ENCODE results near the gene VKORC1L1.
"Not testable (repeated sequence)": the region's sequence is repeated elsewhere in the genome, so short reads cannot be mapped to it uniquely, and the experiment has no call there.

VKORC1L1 gene

DNA sequence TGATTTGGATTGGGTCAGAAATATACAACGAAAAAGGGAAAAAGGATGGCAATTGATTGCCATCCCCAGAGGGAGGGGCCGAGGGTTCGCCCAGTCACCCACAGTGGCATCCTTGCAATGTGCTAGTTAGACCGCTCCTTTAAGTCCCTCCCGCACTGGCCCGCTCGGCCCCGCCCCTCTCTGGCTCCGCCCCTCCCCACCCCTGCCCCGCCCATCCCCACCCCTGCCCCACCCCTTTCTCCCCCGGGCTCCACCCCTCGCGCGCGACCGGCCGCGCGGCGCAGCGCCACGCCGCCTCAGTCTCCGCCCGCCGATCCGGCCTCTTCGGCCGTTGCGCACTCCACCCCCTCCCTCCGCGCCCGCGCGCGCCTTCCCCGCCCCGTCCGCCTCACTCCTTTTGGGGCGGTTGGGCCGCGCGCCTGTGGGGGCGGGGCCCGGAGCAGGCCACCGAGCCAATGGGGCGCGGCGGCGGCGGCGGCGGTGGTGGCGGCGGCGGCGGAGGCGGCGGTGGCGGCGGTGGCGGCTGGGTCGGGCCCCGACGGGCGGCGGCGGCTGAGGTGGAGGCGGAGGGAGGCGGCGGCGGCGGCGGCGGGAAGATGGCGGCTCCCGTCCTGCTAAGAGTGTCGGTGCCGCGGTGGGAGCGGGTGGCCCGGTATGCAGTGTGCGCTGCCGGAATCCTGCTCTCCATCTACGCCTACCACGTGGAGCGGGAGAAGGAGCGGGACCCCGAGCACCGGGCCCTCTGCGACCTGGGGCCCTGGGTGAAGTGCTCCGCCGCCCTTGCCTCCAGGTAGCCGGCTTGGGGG, at the start of gene VKORC1L1:
Gene VKORC1L1 (plus strand): TSS at position 299 of the 806 bp plus-strand sequence. CDS start 298 bp downstream, at position 597.
- in situ Hi-C loops (cut with MboI; ENCODE audit: low sequenced_read_pairs): no loop called here

DNA sequence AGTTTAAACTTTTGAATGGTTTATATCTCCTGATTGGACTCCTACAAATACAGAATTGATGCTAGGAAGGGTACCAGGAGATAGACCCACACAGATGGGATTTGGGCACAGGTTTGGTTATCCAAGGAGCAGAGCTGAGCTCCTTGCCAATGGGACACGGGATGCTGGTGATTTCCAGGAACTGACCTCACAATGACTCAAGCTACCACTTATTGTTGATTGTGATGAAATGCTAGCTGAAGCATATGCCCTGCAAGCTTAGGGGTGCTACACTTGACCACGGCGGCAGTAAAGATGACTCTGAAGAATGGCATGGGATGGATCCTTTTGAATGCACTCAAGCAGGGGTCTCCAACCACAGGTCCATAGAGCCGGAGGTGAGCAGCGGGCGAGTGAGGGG, 45.5 kb upstream of the VKORC1L1 start:
- in situ Hi-C loops (cut with MboI; ENCODE audit: low sequenced_read_pairs): no loop called here

DNA sequence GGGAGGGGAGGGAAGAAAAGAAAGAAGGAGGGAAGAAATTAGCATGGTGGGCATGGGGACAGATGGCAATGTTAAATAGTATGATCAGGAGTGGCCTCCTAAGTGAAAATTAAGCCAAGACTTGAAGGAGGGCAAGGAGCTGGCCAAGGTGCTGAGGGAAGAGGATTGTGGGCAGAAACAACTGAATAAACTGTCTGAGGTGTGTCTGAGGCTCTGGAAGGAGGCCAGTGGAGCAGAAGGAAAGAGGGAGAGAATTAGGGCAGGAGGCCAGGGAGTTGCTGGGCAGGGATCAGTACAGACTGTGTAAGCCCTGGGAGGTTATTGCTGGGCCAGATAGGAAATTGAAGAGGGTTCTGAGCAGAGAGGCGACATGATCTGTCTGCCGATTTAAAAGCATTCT, 40.6 kb upstream of the VKORC1L1 start:
- in situ Hi-C loops (cut with MboI; ENCODE audit: low sequenced_read_pairs): no loop called here

DNA sequence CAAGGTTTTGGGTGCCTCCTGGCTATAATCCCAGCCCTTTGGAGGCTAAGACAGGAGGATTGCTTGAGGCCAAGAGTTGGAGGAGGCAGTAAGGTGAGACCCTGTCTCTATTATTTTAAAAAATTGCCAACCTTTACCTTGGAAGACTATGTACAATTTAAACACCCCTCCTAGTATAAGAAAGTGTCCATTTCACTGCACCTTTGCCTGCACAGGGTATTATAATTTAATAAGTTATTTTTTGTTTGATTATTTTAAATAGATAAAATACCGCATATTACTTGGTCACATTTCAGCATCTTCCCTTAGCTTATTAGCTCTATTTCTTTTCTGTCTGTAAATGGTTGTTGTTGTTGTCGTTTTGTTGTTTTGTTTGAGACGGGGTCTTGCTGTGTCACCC, 36.2 kb upstream of the VKORC1L1 start:
- in situ Hi-C loops (cut with MboI; ENCODE audit: low sequenced_read_pairs): not testable (repeated sequence)

DNA sequence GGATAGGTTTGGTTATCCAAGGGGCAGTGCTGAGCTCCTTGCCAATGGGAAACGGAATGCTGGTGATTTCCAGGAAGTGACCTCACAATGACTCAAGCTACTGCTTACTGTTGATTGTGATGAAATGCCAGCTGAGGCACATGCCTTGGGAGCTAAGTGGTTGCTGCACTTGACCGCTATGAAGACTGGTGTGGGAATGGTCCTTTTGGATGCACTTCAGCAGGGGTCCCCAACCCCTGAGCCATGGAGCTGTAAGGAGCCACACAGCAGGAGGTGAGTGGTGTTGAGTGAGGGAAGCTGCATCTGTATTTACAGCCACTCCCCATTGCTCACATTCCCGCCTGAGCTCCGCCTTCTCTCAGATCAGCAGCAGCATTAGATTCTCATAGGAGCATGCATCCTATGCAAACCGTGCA, 35.3 kb upstream of the VKORC1L1 start:
- in situ Hi-C loops (cut with MboI; ENCODE audit: low sequenced_read_pairs): not testable (repeated sequence)

DNA sequence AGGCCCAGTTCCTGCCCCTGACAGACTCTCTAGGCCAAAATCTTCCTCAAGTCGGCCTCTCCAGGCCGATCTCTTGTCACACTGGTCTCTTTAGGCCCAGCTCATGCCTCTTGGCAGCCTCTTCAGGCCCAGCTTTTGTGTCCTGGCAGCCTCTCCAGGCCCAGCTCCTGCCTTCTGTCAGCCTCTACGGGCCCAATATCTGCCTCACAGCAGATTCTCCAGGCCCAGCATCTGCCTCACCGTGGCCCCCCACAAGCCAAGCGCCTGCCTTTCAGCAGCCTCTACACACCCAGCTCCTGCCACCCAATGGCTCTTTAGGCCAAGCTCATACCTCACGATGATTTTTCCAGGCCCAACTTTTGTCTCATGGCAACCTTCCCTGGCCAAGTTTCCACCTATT, 33.0 kb upstream of the VKORC1L1 start:
- in situ Hi-C loops (cut with MboI; ENCODE audit: low sequenced_read_pairs): no loop called here

DNA sequence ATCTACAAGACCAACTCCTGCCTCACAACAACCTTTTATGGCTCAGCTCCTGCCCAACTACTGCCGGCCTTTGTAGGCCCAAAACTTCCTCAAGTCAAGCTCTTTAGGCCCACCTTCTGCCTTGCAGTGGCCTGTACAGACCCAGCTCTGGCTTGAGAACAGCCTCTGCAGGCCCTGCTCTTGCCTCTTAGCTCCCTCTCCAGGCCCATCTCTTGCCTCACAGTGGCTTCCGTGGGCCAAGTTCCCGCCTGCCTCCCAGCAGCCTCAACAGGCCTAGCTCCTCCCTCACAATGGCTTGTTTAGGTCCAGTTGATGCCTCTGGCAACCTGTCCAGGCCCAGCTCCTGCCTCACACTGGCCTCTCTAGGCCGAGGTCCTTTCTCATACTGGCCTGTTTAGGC, 32.4 kb upstream of the VKORC1L1 start:
- in situ Hi-C loops (cut with MboI; ENCODE audit: low sequenced_read_pairs): no loop called here

DNA sequence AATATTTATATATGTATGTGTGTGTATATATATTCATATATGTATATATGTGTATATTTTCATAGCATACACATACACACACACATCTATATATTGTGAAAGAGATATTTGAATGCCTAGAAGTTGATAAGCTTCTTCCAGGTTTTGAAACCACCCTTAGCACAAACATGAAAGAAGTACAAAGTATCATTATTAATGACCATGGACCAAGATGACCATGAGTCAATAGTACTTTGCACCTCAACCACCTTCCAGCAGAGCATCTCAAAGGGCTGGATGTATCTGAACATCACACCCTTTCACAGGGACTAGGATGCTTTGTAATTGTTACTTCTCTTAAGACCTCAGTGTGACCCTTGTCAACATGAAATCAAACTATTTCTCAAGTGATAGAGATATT, 29.3 kb upstream of the VKORC1L1 start:
- in situ Hi-C loops (cut with MboI; ENCODE audit: low sequenced_read_pairs): not testable (repeated sequence)

DNA sequence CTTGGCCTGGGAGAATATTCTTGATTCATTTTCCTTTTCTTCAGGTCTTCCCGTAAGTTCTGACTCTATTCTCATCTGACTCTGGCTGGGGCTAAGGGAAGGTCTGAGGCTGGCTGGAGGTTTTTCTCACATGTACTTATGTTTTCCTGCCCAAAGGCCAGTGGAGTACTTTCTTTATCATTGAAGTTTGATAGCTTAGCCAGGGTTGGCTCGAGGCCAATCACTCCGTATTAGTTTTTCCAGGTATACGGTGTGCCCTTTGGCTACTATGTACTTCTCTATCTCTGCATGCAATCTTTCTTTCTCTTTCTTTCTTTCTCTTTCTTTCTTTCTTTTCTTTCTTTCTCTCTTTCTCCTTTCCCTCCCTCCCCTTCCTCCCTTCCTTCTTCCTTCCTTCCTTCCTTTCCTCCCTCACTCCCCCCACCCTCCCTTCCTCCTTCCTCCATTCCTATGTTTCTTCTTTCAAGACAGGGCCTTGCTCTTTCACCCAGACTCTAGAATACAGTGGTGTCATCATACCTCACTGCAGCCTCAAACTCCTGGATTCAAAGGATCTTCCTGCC, 26.8 kb upstream of the VKORC1L1 start:
- in situ Hi-C loops (cut with MboI; ENCODE audit: low sequenced_read_pairs): no loop called here

DNA sequence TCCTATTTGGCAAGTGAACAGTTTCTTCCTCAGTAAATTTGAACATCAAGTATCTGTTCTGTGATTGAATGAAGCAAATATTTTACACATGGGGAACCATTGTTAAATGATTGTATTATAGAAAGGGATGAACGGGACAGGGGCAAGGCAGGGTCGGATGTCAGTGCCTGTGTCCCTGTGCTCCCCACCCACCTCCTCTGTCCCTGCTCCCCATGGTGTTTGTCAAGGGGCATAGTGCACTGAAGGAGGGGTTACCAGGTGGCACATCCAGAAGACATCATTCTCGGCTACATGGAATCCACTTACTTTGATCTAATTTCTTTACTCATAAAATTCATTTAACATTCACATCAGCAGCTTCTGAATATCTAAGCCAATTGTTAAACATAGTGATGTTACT, 19.4 kb upstream of the VKORC1L1 start:
- in situ Hi-C loops (cut with MboI; ENCODE audit: low sequenced_read_pairs): not testable (repeated sequence)

DNA sequence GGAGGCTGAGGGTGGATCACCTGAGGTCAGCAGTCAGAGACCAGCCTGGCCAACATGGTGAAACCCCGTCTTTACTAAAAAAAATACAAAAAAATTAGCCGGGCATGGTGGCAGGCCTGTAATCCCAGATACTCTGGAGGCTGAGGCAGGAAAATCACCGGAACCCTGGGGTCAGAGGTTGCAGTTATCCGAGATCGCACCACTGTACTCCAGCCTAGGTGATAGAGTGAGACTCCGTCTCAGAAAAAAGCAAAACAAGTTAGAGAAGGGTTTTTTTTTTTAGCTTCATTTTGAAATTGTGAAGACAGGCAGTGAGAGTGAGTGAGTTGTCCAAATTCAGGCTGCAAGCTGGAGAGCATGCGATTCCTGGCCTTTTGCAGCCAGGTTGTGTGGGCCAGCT, 19.0 kb upstream of the VKORC1L1 start:
- in situ Hi-C loops (cut with MboI; ENCODE audit: low sequenced_read_pairs): not testable (repeated sequence)

DNA sequence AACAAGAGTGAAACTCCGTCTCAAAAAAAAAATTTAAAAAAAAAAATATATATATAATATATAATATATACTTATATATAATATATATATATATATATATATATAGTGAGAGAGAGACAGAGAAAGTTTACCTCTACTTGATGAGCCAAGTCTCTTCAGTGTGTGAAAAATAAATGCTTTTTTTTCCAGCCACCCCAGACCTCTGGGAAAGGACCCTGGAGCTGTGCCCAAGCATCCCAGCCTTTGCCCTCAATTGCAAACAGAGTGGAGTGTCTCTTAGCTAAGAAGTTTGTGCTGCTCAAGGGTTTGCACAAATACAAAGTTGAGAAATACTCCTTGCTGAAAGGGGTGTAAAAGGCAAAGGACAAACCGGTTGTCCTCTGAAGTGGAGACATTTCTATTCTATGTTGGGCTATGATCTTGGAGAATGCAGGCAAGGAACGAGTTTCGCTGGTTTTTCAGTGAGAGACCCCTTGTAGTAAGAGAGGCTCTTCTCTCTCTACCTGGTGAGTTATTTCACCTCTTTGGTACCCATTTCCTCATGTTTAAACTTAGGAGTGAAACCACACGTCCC, 15.5 kb upstream of the VKORC1L1 start:
- in situ Hi-C loops (cut with MboI; ENCODE audit: low sequenced_read_pairs): not testable (repeated sequence)

DNA sequence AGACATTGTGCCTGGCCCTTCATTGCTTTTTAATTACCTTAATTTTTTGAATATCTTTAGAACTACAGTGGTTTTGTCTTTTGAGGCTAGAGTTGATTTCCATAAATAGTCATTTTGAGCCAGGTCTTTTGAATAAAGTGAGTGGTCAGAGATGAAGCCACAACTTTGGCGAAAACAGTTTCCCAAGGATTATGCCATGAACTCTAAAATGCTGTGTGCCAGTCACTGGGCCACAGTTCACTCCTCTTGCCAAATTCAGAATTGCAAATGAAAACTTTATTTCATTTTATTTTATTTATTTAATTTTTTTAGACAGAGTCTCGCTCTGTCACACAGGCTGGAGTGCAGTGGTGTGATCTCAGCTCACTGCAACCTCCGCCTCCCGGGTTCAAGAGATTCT, 14.2 kb upstream of the VKORC1L1 start:
- in situ Hi-C loops (cut with MboI; ENCODE audit: low sequenced_read_pairs): not testable (repeated sequence)

DNA sequence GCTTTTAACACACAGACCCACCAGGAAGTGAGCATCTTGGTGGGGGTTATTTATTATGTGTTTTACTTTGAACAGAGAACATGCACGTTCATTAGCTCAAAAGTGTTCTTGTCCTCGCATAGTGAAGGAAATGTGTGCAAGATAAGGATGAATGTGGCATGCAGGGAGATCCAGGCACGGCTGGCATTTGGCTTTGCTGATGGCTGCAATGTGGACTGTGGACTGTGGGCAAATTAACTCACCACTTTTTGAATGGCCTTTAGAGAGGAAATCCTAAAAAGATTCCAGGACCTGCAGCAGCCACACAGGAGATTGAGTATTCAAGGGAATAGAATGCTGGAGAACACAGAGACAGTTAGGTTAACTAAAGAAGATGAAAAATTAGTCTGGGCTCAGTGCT, 6.6 kb upstream of the VKORC1L1 start:
- in situ Hi-C loops (cut with MboI; ENCODE audit: low sequenced_read_pairs): not testable (repeated sequence)

DNA sequence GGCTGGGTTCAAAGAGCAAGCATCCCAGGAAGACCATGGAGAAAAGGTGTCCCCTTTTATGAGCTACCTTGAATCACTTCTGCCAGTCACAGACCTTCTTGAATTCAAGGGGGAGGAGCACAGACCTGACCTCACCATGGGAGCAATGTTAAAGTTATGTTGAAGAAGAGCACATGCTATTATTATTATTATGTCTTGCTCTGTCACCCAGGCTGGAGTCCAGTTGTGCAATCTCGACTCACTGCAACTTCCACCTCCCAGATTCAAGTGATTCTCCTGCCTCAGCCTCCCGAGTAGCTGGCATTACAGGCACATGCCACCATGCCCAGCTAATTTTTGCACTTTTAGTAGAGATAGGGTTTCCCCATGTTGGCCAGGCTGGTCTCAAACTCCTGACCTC, 5.2 kb upstream of the VKORC1L1 start:
- in situ Hi-C loops (cut with MboI; ENCODE audit: low sequenced_read_pairs): not testable (repeated sequence)

DNA sequence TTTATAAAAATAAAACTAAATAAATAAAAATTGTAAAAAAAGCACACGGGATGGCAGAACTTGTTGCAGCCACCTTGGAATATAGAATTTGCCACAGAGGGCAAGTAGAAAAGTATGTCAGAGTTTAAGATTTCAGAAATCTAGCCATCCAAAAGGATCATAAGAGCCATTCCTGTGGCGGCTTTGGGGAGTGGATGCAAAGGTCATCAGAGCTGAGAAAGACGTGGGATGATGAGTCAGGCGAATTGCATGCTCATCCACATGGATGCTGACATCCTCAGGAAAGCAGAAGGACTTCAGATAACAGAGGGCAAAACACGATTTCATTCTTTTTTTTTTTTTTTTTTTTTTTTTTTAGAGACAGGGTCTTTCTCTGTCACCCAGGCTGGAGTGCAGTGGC, 3.6 kb upstream of the VKORC1L1 start:
- in situ Hi-C loops (cut with MboI; ENCODE audit: low sequenced_read_pairs): not testable (repeated sequence)

DNA sequence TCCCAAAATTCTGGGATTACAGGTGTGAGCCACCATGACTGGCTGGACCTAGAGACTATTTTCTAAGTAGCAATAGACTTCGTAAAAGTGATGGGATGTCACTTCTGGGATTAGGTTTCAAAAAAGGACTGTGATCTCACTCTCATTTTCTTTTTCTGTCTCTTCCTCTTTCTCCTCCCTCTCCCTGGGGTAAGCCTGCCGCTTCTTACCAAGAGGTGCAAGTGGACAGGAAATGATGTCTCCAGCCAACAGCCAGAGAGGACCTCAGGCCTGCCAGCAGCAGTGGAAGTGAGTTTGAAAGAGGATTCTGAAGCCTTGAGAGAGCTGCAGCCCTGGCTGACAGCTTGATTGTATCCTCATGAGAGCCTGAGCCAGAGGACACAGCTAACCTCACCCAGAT, 1.4 kb upstream of the VKORC1L1 start:
- in situ Hi-C loops (cut with MboI; ENCODE audit: low sequenced_read_pairs): not testable (repeated sequence)

DNA sequence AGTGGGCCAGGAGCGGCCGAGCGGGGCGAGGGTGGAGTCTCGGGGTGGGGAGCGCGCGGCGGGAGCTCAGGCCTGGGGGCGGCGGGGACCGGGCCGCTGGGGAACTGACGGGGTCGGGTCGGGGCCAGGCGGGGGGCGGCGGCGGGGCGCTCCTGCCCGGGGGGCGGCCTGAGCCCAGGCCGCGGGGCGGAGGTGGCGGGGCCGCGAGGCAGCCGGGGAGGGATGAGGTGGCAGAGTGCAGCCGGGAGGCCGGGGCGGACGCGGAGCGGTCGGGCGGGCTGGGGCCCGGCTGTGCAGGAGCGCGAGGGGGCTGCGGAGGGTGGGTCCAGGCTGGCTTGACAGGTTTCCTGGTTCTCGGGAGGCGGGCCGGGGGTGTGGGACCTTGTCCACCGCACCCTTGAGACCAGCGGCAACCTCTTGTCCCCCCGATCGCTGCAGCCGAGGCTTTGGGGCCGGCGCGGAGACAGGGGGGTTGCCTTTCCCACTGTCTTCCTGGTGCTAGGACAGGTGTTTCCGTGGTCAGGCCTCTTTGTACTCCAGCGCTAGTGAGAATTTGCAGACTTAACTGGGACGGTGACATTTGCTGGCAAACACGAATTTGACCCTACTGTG, 814 bp downstream of the VKORC1L1 start:
- in situ Hi-C loops (cut with MboI; ENCODE audit: low sequenced_read_pairs): not testable (repeated sequence)

DNA sequence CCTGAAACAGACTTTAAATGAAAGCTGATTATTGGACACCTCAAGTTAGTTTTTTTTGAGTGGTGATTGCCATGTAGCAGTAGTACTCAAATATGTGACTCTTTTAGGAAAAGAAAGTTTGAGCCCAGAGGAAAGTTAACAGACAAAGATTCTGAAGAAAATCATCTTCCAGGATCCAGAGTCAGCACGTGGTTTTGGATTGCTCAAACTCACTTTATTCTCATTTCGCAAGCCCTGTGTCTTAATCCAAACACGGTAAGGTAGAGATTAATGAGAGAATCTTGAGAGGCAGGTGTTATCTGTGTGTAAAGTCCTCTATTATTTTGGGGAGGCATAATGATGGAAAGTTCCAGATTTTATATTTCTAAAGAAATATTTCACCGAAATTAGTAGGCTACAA, 2.8 kb downstream of the VKORC1L1 start:
- in situ Hi-C loops (cut with MboI; ENCODE audit: low sequenced_read_pairs): not testable (repeated sequence)

DNA sequence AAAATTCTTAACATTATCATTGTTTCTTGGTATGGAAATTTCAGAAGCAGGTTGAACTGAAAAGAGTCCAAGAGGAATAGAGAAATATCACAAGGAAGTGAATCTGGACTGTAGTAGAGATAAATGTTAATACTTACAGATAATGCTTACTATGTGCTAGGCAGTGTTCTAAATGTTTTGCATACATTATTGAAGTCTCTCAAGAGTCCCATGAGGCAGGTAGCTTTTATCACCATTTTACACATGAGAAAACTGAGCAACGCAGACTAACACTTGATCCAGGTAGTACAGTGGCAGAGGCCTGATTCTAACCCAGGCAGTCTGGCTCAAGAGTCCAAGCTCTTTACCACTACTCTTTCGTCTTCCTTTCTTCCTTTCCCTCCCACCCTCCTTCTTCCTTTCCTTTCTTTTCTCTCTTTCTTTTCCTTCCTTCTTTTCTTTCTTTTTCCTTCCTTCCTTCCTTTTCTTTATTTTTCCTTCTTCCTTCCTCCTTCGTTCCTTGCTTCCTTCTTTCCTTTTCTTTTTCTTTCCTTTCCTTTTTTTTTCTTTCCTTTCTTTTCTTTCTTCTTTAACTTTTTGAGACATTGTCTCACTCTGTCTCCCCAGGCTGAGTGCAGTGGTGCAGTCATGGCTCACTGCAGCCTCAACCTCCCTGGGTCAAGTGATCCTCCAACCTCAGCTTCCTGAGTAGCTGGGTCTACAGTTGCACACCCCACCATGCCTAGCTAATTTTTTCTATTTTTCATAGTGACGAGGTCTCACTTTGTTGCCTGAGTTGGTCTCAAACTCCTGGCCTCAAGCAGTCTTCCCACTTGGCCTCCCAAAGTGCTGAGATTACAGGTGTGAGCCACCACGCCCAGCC, 6.6 kb downstream of the VKORC1L1 start:
- in situ Hi-C loops (cut with MboI; ENCODE audit: low sequenced_read_pairs): not testable (repeated sequence)

DNA sequence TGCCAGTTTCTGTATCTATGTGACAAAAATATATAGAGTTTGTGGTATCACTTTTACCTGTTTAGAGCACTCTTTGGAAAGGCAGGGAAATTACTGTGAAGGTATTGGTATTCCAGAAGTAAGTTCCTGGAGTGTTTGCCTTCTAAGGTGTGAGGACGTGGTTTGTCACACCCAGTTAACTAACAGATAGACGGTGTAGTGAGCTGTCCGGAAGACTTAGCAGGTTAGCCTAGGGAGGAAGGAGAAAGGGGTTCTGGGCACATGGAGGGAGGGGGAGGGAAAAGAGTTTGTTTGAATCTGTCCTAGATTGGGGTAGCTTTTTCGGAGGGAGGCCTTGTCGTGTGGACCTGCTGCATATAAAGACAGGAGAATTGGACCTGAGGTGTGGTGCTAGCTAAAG, 7.4 kb downstream of the VKORC1L1 start:
- in situ Hi-C loops (cut with MboI; ENCODE audit: low sequenced_read_pairs): not testable (repeated sequence)
